OCI-LY7 (cell line): ENCODE results near the gene TRAF4.

Experiments
- CTCF ChIP-seq: fragments of 200-600 bp; sonication (generic); conservative IDR thresholded peaks from 2 replicates; pipeline ENCODE4 v1.5.1; 2014; ENCODE audit warnings: mild to moderate bottlenecking, antibody characterized with exemption, low read length, moderate library complexity, mixed read lengths
- EZH2phosphoT487 ChIP-seq: fragments of 200-600 bp; sonication (generic); IDR thresholded peaks from 2 replicates; pipeline ENCODE4 v1.6.1; 2018; ENCODE audit warnings: low read depth, borderline replicate concordance, mild to moderate bottlenecking, mixed run types, antibody characterized with exemption, low read length, moderate library complexity, mixed read lengths

GRCh38 chr17:28774206-28774605, 30.4 kb downstream of the TRAF4 start:
- TF ChIP-seq CTCF (no peak), EZH2phosphoT487 (no peak)
